Central memory CD4-positive, alpha-beta T cell (primary cell): Measurements from ENCODE around the gene FLNA.
A peak's percentile ranks its signal among the peaks of the same experiment; 100 is the strongest.
"Not testable (repeated sequence)": the region's sequence is repeated elsewhere in the genome, so short reads cannot be mapped to it uniquely, and the experiment has no call there.

Experiments used
- DNase-seq: peaks from one replicate; pipeline ENCODE4 v3.0.0; 2022

Gene FLNA

DNA sequence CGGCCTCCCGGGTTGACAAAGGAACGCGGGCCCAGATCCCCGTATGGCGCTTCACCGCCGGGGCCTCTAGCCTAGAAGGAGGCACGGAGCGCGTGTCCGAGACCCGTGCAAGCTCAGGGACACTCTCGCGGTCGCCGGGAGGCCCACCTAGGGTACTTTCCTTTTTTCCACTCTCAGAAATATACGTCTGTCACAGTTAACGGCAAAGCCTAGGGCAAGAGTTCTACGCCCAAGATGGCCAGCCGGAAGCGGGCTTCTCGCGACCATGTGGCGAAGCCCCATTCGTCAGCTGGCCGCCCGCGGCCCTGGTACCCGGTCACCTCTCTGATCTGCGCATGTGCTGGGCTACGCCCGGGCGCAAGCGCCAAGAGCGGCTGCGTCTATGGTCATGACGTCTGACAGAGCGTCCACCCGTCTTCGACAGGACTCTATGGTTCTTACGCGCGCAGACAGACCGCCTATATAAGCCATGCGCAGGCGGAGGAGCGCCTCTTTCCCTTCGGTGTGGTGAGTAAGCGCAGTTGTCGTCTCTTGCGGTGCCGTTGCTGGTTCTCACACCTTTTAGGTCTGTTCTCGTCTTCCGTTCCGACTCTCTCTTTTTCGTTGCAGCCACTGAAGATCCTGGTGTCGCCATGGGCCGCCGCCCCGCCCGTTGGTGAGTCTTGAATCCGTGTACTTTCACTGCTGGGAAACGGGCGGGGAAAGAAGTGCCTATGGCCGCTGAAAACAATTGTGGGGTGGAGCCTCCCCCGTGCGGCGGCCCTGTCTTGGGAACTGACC is 23.6 kb upstream of the FLNA start, which contains the start of gene RPL10:
Gene RPL10, plus strand, starts transcription at position 490 of the 780 bp plus-strand sequence. Its CDS starts 143 bp downstream, at position 633.
- peak; percentile 90 for DNase-seq

DNA sequence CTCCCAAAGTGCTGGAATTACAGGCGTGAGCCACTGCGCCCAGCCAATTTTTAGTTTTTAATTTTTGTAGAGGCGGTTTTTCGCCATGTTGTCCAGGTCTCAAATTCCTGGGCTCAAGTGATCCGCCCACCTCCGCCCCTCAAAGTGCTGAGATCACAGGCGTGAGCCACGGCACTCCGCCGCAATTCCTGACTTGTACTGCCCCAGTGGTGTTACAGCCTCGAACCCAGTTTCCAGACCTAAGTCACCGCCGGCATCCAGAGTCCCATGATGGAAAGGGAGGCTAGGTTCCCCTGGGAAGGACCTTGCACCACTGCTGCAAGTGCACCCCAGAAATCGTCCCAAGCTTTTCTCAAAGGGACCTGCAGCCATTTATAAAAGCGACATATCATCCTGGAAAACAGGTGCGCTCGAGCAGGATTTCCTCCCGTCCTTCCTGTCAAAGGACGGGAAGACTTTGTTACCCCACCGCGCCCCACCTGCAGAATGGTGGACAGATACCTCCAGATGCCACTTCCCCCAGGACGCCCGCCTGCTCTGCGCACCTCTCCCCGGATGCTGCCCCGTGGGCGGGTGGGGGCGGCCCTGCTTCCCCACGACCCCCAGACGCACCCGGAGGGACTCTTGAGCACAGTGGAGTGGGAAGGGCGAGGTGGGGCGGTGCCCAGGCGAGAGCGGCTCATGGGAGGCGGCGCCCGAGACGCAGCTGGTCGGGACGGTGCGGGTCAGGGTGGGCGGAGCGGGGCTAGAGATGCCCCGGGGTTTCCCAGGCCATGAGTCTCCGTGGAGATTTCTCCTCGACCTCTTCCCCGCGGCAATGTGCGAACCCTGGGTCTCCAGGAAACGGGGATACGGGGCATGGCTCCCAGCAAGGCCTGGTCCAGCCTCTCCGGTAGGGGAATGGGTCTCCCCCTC is 22.8 kb upstream of the FLNA start:
- DNase-seq = no peak

DNA sequence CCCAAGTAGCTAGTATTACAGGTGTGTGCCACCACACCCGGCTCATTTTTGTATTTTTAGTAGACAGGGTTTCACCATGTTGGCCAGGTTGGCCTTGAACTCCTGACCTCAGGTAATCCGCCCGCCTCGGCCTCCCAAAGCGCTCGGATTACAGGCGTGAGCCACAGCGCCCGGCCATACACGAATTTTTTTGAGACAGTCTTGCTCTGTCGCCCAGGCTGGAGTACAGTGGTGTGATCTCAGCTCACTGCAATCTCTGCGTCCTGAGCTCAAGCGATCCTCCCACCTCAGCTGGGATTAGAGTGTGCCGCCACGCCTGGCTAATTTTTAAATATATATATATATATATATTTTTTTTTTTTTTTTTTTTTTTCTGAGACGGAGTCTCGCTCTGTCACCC is 21.9 kb upstream of the FLNA start:
- DNase-seq = not testable (repeated sequence)

DNA sequence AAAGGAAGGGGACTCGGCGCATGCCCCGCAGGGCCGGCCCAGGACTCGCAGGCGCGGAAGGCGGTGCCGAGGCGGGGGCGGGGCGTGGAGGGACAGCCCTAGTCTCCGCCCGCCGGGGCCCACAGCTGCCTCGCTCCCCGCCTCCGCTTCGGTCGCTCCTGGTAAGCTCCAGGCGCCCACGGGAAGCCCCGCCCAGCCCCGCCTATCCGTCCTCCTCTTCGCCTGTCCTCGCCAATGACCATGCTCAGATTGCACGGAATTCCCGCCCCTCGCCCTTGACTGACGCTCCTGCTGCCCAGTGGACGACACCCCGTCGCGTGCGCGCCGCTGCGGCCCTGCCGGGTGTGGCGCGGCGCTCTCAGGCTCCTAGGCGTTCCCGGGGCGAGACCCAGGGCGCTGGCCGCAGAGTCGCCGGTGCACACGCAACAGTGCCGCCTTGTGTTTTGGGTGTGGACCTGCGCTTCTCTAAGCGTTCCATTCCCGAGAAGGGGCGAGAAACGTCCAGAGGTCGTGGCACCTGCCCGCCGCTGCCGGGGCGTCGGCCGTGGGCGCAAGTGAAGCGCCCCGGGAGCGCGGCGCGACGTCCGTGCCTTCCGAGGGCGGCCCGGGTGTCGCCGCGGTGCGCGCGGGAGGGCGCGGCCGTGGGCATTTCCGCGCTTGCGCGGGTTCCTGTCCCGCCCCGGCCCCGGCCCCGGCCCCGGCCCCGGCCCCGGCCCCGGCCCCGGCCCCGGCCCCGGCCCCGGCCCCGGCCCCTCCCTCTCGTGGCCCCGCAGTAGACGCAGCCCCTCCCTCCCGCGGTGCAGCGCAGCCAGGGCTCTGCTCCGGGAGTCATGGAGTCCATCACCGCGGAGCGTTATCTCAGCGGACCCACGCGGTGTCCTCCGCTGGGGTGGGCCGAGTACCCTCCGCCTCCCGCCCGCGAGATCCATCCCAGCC is 15.6 kb upstream of the FLNA start:
- DNase-seq = peak; percentile 58

DNA sequence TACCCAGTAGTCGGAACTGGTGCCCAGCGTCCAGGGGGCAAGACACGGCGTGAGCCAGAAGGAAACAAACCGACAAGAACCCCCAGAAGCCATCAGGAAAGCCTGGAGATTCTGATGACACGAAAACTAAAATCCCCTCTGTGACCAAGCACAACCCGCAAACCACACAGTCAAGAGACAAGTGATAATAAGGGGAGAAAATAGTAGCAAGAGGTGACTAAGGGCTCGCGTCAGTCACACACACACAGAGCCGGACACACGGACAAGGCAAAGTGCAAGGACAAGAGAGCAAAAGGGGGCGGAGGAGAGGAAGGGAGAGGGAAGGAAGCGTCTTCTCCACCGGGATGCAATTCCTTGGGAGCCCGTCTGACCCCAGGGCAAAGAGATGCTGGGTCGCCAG is 14.2 kb upstream of the FLNA start:
- not testable (repeated sequence) for DNase-seq

DNA sequence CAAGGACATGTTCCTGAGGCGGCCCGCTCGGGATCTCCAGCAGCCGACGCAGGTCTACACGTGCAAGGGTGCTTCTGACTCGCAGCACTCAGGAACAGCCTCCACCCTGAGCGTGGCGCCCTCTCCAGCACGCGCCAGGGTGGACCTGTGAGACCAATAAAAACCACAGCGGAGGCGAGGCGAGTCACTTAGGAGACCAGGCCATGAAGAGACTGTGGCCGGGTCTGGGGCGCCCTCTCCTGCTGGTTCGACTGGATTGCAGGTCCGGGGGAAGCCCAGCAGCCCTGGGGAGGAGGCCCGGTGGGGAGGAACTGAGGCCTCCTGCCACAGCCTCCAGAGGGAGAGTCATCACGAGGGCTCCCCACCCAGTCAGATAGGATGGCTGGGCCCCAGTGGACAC is 13.7 kb upstream of the FLNA start:
- not testable (repeated sequence) for DNase-seq

DNA sequence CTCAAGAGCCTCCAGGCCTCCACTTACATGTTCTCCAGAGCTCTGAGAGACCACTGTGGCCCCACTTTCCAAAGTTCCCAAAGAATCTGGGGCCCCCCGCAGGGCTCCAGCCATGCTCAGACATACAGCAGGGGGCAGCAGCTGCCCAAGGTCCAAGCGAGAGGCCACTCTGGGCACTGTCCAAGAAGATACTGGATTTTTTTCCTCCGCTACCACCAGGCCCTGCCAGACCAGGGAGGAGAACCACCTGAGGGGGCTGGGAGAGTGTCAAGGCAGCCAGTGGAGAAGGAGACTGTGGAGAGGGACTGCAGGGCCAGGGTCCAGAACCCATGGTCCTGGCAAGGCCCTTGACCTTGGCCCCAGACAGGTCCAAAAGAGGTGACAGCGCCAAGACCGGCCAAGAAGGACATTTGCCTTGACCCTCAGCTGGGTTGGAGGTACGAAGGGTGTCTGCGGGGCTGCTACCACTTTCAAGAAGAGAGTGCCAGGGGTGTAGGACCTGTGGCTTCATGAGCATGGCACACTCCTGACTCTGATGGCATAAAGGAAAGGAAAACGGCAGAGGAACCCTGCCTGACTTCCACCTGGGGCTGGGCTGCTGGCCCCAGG is 10.0 kb upstream of the FLNA start:
- no peak for DNase-seq

DNA sequence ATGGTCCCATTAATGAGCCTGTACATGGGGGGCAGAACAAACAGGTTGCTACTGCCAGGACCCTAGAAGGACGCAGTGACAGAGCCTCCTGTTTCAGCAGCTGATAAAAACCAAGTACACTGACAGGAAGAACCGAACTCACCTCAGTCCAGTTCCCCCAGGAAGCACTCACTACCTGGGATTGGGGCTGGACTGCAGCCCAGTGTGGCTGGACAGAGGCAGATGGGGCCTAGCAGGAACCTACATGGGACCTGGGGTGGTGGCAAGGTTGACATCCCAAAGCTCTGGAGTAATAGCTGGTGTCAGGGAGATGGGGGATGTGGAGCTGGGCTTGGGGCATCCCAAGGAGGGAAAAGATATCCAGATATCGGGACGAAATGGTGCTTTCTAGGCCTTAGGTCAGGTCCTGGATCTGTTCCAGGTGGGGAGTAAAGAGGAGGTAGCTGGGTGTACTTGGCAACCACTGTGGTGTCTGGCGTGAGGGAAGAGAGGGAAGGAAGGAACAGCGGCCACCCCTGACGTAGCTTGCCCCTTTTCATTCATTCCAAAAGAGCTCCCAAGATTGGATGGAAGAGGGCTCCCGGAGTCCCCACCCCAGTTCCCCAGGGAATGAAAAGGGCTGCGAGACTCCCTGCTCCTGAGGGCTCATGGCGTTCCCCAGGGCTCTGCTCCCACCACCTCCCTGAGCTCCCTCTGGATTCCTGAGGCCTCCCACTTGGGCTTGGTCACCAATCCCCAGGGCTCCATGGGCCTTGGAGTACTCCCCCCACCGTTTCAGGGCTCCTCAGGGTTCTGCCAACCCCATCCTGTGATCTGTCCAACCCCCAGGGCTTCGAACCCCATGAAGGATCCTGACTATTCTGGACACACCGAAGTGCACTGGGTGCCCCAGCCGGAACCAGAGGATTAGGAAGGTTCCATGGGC is 9.2 kb upstream of the FLNA start:
- no peak for DNase-seq

DNA sequence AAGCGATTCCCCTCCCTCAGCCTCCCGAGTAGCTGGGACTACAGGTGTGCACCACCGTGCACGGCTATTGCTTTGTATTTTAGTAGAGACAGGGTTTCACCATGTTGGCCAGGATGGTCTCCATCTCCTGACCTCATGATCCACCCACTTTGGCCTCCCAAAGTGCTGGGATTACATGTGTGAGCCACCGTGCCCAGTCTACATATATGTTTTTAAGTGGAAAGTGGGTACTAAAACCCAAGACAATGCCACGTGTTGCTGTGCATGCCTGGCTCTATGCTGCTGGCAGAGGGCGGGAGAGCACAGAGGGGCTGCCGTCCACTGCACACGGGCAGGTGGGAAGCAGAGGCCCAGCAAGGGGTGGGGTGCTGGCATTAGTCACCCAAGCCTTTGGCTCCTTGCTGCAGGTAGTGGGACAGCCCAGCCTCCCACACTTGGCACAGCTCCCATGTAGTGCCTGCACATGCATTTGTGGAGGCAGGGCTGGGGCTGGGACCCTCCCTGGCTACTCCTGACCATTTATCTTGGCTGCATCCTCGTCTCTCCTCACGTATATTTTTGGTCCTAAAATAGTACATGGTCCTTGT is 8.1 kb upstream of the FLNA start:
- no peak for DNase-seq

DNA sequence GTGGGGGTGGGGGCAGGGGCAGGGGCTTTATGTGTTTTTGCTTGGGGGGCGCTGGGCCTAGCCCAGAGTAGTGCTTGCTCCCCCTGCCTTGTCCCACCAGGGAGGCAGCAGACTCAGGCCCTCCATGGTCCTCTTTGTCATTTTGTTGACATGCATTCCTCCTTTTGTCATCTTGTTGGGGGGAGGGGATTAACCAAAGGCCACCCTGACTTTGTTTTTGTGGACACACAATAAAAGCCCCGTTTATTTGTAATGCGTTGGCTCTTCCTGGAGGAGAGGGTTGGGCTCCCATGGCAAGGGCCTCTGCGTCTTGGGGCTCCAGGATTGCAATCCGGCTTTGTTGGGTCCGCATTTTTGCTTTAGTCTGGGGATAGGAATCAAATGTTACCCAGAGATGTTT is 6.8 kb upstream of the FLNA start:
- no peak for DNase-seq

DNA sequence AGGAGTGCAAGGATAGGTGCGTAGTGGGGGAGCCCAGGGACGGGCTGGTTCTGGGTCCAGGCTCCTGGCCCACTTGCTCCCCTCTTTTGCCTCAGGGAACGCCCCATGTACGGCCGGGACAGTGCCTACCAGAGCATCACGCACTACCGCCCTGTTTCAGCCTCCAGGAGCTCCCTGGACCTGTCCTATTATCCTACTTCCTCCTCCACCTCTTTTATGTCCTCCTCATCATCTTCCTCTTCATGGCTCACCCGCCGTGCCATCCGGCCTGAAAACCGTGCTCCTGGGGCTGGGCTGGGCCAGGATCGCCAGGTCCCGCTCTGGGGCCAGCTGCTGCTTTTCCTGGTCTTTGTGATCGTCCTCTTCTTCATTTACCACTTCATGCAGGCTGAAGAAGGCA is 6.4 kb upstream of the FLNA start:
- no peak for DNase-seq

DNA sequence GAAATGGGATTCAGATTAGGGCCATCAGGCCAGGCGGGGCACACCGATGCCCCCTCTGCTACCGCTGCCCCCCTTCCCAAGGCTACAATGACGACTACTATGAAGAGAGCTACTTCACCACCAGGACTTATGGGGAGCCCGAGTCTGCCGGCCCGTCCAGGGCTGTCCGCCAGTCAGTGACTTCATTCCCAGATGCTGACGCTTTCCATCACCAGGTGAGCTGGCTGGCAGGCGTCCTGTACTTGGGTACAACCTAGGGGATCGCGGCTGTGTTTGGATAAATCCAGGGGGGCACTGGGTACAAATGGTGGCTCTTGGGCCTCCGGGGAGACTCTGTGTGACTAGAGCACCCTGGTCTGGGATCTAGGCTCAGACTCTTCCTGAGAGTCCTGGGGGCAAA is 5.7 kb upstream of the FLNA start:
- no peak for DNase-seq

DNA sequence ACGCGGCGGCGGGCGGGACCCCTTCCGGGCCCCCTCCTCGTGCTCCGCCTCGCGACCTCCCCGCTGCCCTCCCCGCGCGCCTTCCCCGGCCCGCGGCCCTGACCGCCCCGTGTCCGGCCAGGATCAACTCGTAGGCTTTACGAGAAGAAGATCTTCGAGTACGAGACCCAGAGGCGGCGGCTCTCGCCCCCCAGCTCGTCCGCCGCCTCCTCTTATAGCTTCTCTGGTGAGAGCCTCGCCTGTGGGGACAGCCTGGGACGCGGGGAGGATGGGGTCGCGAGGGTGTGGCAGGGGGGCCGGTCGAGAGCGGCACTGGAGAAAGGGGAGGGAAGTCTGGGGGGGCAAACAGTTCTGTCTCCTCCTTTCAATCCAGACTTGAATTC is 5.1 kb upstream of the FLNA start:
- no peak for DNase-seq

DNA sequence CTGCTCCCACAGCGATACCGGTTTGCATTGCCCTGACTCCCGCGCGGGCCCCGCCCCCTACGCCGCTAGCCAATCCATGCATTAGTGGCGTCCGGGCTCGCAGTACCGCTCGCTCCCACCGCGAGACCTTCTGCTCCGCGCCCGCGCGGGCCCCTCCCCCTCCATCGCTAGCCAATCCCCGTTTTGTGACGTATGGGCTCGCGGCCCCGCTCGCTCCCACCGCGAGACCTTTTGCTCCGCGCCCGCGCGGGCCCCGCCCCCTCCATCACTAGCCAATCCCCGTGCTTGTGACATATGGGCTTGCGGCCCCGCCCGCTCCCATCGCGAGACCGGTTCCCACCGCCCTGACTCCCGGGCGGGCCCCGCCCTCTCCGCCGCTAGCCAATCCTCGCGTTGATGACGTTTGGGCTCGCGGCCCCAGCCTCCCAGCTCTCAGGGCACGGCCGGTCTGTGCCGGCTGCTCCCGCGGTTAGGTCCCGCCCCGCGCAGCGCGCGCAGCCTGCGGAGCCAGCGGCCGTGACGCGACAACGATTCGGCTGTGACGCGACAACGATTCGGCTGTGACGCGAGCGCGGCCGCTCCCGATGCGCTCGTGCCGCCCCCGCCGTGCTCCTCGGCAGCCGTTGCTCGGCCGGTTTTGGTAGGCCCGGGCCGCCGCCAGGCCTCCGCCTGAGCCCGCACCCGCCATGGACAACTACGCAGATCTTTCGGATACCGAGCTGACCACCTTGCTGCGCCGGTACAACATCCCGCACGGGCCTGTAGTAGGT is 4.5 kb upstream of the FLNA start, which contains the start of gene EMD:
Gene EMD, plus strand, starts transcription at position 497 of the 770 bp plus-strand sequence. Its CDS starts 190 bp downstream, at position 687.
- DNase-seq = peak; percentile 97

DNA sequence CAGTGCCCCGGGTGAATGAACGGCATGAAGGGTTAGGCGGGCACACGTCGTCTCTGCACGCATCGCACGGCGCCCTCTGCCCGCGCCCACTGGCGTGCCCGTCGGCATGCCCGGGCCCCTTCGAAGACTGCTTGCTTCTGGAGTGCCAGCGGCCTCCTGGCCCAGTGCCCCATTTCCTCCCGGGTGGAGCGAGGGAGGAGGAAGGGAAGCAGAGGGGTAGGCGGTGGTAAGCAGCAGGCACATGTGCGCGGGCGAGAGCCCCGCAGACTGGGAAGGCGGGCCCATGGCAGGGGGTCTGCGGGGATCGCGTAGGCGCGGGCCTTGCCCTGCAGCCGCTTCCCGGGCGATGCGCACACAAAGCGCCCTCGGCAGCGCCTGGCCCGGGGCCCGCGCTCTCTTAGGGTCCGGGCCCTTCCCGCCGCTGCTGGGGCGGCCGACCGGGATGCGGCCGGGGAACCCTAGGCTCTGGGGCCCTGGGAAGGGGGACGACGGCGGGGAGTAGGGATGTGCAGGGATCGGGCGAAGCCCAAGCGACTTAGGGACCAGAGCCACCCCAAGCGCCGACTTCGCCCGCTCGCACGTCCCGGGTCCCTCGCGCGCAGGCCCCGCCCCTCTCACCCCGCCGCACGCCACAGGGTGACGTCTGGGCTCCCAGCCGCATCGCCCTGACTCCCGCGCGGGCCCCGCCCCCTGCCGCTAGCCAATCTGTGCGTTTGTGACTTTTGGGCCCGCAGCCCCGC is 3.8 kb upstream of the FLNA start:
- DNase-seq = peak; percentile 55

DNA sequence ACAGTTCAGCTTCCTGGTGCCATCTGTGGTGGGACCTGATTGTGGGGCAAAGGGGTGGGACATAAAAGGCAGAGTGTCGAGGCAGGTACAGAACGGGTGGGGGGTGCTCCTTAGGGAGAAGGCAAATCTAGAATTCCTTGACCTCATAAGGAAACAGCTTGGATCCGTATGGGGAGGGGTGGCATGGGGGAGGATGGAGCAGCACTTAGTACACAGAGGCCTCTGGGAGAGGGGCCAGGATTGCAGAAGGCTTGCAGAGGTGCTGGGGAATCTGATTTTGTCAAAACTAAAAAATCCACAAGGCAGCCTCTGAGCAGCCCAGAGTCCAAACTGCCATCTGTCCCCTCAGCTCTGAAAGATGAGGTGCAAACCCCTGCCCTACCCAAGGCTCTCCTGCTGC is 2.3 kb upstream of the FLNA start:
- no peak for DNase-seq

DNA sequence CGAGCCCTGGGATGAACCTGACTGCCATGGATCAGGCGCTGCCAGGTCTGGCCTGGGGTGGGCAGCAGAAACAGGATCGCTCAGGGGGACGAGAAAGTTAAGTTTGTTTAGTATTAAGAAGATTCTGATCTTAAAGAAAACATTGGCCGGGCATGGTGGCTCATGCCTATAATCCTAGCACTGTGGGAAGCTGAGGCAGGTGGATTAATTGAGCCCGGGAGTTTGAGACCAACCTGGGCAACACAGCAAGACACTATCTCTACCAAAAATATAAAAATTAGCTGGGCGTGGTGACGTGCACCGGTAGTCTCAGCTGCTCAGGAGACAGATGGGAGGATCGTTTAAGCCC is 696 bp upstream of the FLNA start:
- DNase-seq = no peak

DNA sequence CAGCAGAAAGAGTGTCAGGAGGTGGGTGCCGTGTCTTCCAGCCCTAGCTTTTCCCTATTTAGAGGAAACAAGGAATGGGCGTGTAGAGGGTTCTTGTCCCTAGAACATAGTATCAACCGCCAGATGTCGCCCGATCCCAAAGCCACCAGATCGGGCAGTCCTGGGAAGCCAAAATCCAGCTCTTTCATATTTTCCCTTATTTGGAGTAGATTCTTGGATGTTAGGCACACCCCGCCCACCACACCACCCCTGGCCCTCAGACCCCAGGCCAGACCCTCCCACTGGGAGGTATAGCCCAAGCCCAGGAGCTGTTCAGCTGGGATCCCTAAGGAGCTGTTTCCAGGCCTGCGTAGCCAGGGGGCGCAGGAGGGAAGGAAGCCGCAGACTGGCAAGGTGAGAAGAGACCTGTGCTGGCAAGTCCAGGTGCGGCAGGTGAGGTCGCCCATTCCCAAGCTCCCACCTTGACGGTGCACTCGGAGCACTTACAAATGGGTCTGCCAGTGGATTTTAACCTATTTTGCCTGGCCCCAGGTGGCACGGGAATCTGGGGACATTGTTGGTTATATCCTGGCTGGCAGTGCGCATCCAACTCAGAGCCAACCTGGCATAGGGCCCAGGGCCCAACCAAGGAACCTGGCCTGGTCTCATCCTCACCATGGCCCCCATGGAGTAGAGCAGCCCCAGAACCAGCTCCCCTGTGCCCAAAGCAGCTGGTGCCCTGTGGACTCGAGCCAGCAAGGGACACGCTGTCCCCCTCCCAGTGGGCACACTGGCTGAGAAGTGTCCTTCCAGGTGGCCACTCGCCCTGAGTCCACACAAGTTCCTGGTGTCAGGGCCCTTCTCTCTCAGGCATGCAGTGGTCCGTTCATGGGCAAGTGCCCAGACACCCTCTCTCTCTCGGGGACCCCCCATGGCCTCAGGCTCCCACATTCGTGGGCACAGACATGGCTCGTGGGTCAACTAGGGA is 811 bp downstream of the FLNA start:
- no peak for DNase-seq
